ENCODE measurements around the gene WDR81.

- TF ChIP-seq, protein P1, sequence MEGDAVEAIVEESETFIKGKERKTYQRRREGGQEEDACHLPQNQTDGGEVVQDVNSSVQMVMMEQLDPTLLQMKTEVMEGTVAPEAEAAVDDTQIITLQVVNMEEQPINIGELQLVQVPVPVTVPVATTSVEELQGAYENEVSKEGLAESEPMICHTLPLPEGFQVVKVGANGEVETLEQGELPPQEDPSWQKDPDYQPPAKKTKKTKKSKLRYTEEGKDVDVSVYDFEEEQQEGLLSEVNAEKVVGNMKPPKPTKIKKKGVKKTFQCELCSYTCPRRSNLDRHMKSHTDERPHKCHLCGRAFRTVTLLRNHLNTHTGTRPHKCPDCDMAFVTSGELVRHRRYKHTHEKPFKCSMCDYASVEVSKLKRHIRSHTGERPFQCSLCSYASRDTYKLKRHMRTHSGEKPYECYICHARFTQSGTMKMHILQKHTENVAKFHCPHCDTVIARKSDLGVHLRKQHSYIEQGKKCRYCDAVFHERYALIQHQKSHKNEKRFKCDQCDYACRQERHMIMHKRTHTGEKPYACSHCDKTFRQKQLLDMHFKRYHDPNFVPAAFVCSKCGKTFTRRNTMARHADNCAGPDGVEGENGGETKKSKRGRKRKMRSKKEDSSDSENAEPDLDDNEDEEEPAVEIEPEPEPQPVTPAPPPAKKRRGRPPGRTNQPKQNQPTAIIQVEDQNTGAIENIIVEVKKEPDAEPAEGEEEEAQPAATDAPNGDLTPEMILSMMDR (IDR thresholded peaks at IDR 0.05; ENCODE audit: extremely low read depth in 1 of 2, insufficient read depth in 1 of 2, low read depth in 1 of 2, low read length in 2 of 2) = no peak
- TF ChIP-seq POLR2A (IDR thresholded peaks at IDR 0.05; ENCODE audit: low read depth, low read length) = no peak
- no peak for TF ChIP-seq POLR2AphosphoS5 (IDR thresholded peaks at IDR 0.05; ENCODE audit: insufficient read depth, low read depth, low read length)
- no peak for TF ChIP-seq EZH2 (IDR thresholded peaks at IDR 0.05; ENCODE audit: borderline replicate concordance, low read depth, low read length, severe bottlenecking)
- no peak for TF ChIP-seq MYC (IDR thresholded peaks at IDR 0.05; ENCODE audit: low read depth, low read length)
Observed at GRCh38 chr17:1743088-1743439, 18.6 kb downstream of the WDR81 start.

Data from endothelial cell of umbilical vein (primary cell).